H1 (cell line): ENCODE results near the gene TIMM21. TPM values are rescaled to one million over a fixed set of nuclear protein-coding genes. Genes with fewer than 3 reads are reported as not detected.

ENCODE experiments used
- CTCF ChIA-PET: fragments of 300-600 bp; sonication (Branson Sonifier 250); formaldehyde crosslinking; loops from one replicate; lab custom pipeline; 2021; ENCODE audit not compliant: partially characterized antibody; lab: Charles Lee
- POLR2A ChIA-PET: fragments of 300-600 bp; sonication (Branson Sonifier 250); formaldehyde crosslinking; loops from one replicate; lab custom pipeline; 2021; ENCODE audit warnings: inconsistent platforms; ENCODE audit not compliant: partially characterized antibody; lab: Charles Lee
- DNase-seq, 2 experiments: peaks; one replicate each; pipeline versions ENCODE4 v3.0.0 to v3.0.0-alpha.2; 2010 to 2022; ENCODE audit warnings: low spot score in 2 of 2, low read depth in 1 of 2, mixed read lengths in 1 of 2
- FAIRE-seq: peaks from 2 replicates; lab custom pipeline; 2011; peaks lifted over from hg19 to GRCh38; lab: Jason Lieb, UNC
- H2AFZ ChIP-seq: 2 replicates; pipeline ENCODE4 v1.8.1; 2012; ENCODE audit warnings: low read length, inconsistent platforms
- H2AK5ac ChIP-seq: 2 replicates; pipeline ENCODE4 v1.6.1; 2013; ENCODE audit warnings: low read depth, low read length
- H2BK120ac ChIP-seq: replicated peaks from 2 replicates; pipeline ENCODE3; 2013; ENCODE audit warnings: low read depth, low read length, inconsistent platforms
- H2BK12ac ChIP-seq: 2 replicates; pipeline ENCODE4 v1.6.1; 2013; ENCODE audit warnings: low read depth, low read length
- H2BK15ac ChIP-seq: 2 replicates; pipeline ENCODE4 v1.6.1; 2013; ENCODE audit warnings: low read length
- H2BK20ac ChIP-seq: 2 replicates; pipeline ENCODE4 v1.6.1; 2013; ENCODE audit warnings: low read length
- H2BK5ac ChIP-seq: 2 replicates; pipeline ENCODE4 v1.6.1; 2013; ENCODE audit warnings: low read depth, low read length
- H3K14ac ChIP-seq: 2 replicates; pipeline ENCODE4 v1.6.1; 2013; ENCODE audit warnings: inconsistent platforms; ENCODE audit not compliant: insufficient read length
- H3K18ac ChIP-seq: 2 replicates; pipeline ENCODE4 v1.6.1; 2013; ENCODE audit warnings: low read length; ENCODE audit errors: extremely low read depth
- H3K23ac ChIP-seq: 2 replicates; pipeline ENCODE4 v1.6.1; 2013; ENCODE audit warnings: inconsistent platforms; ENCODE audit not compliant: insufficient read length
- H3K23me2 ChIP-seq: 2 replicates; pipeline ENCODE4 v1.6.1; 2013; ENCODE audit warnings: low read depth, low read length
- H3K27ac ChIP-seq: 2 replicates; pipeline ENCODE4 v1.6.1; 2011; ENCODE audit warnings: low read depth, low read length, inconsistent platforms
- H3K27me3 ChIP-seq, 4 experiments: replicated peaks in 1 of 4; 1 replicate in 1 of 4; 2 replicates in 3 of 4; pipeline versions ENCODE4 v1.6.1 to v1.8.1; 2011 to 2013; ENCODE audit warnings: low read length in 3 of 4, mild to moderate bottlenecking in 3 of 4, inconsistent platforms in 2 of 4, mixed read lengths in 2 of 4, moderate library complexity in 1 of 4; ENCODE audit not compliant: control insufficient read depth in 3 of 4, insufficient read depth in 3 of 4; ENCODE audit errors: extremely low read depth in 1 of 4
- H3K36me3 ChIP-seq, 4 experiments: 2 replicates each; pipeline versions ENCODE4 v1.6.1 to v1.8.1; 2011 to 2013; ENCODE audit warnings: mild to moderate bottlenecking in 4 of 4, low read length in 3 of 4, moderate library complexity in 2 of 4, control low read depth in 1 of 4, inconsistent platforms in 1 of 4; ENCODE audit not compliant: insufficient read depth in 4 of 4, control insufficient read depth in 2 of 4
- H3K4ac ChIP-seq: replicated peaks from 2 replicates; pipeline ENCODE3; 2013; ENCODE audit warnings: low read length, low read depth, mixed read lengths, inconsistent platforms; ENCODE audit not compliant: insufficient read length
- H3K4me1 ChIP-seq, 4 experiments: replicated peaks in 1 of 4; 1 replicate in 1 of 4; 2 replicates in 3 of 4; pipeline versions ENCODE4 v1.6.1 to v1.8.1; 2011 to 2013; ENCODE audit warnings: low read length in 3 of 4, inconsistent platforms in 2 of 4, mixed read lengths in 1 of 4; ENCODE audit not compliant: insufficient read depth in 4 of 4, control insufficient read depth in 3 of 4
- H3K4me2 ChIP-seq, 2 experiments: 2 replicates each; pipeline versions ENCODE4 v1.6.1 to v1.8.1; 2011 to 2013; ENCODE audit warnings: low read depth in 2 of 2, low read length in 2 of 2, control low read depth in 1 of 2, inconsistent platforms in 1 of 2, mild to moderate bottlenecking in 1 of 2; ENCODE audit not compliant: insufficient read depth in 1 of 2
- H3K4me3 ChIP-seq, 4 experiments: fragments of 200-600, 300-600 bp in 1 of 4; sonication (generic), shearing (Covaris generic), sonication (Bioruptor Twin) in 1 of 4; 2 replicates each; pipeline versions ENCODE4 v1.5.1 to v1.8.1; 2011 to 2016; ENCODE audit warnings: low read length in 4 of 4, low read depth in 3 of 4, control low read depth in 2 of 4, inconsistent platforms in 2 of 4, mild to moderate bottlenecking in 2 of 4, mixed read lengths in 1 of 4, moderate library complexity in 1 of 4; ENCODE audit not compliant: insufficient read depth in 2 of 4; ENCODE audit errors: extremely low read depth in 1 of 4
- H3K56ac ChIP-seq: replicated peaks from 2 replicates; pipeline ENCODE3; 2013; ENCODE audit warnings: low read depth, mild to moderate bottlenecking, mixed read lengths, low read length, inconsistent platforms; ENCODE audit not compliant: insufficient read length
- H3K79me1 ChIP-seq: 2 replicates; pipeline ENCODE4 v1.6.1; 2013; ENCODE audit warnings: low read depth, low read length, control low read depth
- H3K79me2 ChIP-seq, 2 experiments: 2 replicates each; pipeline versions ENCODE4 v1.6.1 to v1.8.1; 2012 to 2013; ENCODE audit warnings: low read length in 2 of 2, mild to moderate bottlenecking in 2 of 2, inconsistent platforms in 1 of 2; ENCODE audit not compliant: insufficient read depth in 2 of 2, control insufficient read depth in 1 of 2
- H3K9ac ChIP-seq, 4 experiments: replicated peaks in 1 of 4; 1 replicate in 1 of 4; 2 replicates in 3 of 4; pipeline versions ENCODE4 v1.6.1 to v1.8.1; 2011 to 2013; ENCODE audit warnings: low read depth in 3 of 4, low read length in 3 of 4, control low read depth in 2 of 4, mild to moderate bottlenecking in 2 of 4, moderate library complexity in 2 of 4, inconsistent platforms in 1 of 4; ENCODE audit errors: extremely low read depth in 1 of 4
- H3K9me3 ChIP-seq, 2 experiments: 2 replicates each; pipeline versions ENCODE4 v1.6.1 to v1.8.1; 2012 to 2013; ENCODE audit warnings: mild to moderate bottlenecking in 2 of 2, moderate library complexity in 2 of 2, control low read depth in 1 of 2, inconsistent platforms in 1 of 2, low read depth in 1 of 2, low read length in 1 of 2, mixed read lengths in 1 of 2; ENCODE audit not compliant: insufficient read depth in 2 of 2
- H4K20me1 ChIP-seq, 2 experiments: replicated peaks in 1 of 2; 2 replicates each; pipeline versions ENCODE3 to v1.8.1; 2011 to 2013; ENCODE audit warnings: inconsistent platforms in 2 of 2, low read length in 2 of 2, mild to moderate bottlenecking in 1 of 2; ENCODE audit not compliant: insufficient read depth in 2 of 2, control insufficient read depth in 1 of 2
- H4K5ac ChIP-seq: 2 replicates; pipeline ENCODE4 v1.6.1; 2013; ENCODE audit warnings: low read length, low read depth, mixed read lengths, inconsistent platforms; ENCODE audit not compliant: insufficient read length
- H4K8ac ChIP-seq: 2 replicates; pipeline ENCODE4 v1.8.0; 2013; ENCODE audit warnings: mild to moderate bottlenecking, moderate library complexity, low read length, inconsistent platforms; ENCODE audit not compliant: insufficient read depth; ENCODE audit errors: extremely low read depth
- H4K91ac ChIP-seq: replicated peaks from 2 replicates; pipeline ENCODE3; 2013; ENCODE audit warnings: low read length, mixed read lengths, inconsistent platforms; ENCODE audit not compliant: insufficient read length
- CEBPB ChIP-seq: IDR thresholded peaks from 2 replicates; pipeline ENCODE4 v1.6.1; 2012; ENCODE audit warnings: low read depth, low read length
- CHD2 ChIP-seq: IDR thresholded peaks from 2 replicates; pipeline ENCODE4 v1.6.1; 2012; ENCODE audit warnings: low read length, improper control_type of control experiment
- CTCF ChIP-seq, 3 experiments: IDR thresholded peaks; 1 replicate in 2 of 3; 2 replicates in 1 of 3; pipeline versions ENCODE4 v1.5.1 to v1.6.1; 2011; ENCODE audit warnings: low read length in 3 of 3, mild to moderate bottlenecking in 3 of 3, inconsistent platforms in 2 of 3, low read depth in 1 of 3, moderate library complexity in 1 of 3; ENCODE audit not compliant: insufficient read depth in 1 of 3; ENCODE audit errors: control extremely low read depth in 1 of 3
- MAFK ChIP-seq: IDR thresholded peaks from 2 replicates; pipeline ENCODE4 v1.6.1; 2012; ENCODE audit warnings: low read depth, mild to moderate bottlenecking, improper control_type of control experiment, low read length
- SAP30 ChIP-seq: fragments of 300-600 bp; sonication (generic); IDR thresholded peaks from 2 replicates; pipeline ENCODE4 v1.7.1; 2012; ENCODE audit warnings: low read length, moderate library complexity, mild to moderate bottlenecking, inconsistent platforms; ENCODE audit not compliant: insufficient read depth, insufficient replicate concordance
- YY1 ChIP-seq: IDR thresholded peaks from 2 replicates; pipeline ENCODE4 v1.6.1; 2011; ENCODE audit warnings: low read depth, mild to moderate bottlenecking, low read length
- WGBS, 2 experiments: shearing (Covaris generic) in 1 of 2; methylation state at CpG; one replicate each; pipeline versions ENCODE4 v1.1.6 to v1.1.7; 2013 to 2015; ENCODE audit warnings: low lambda C conversion rate in 2 of 2, mixed read lengths in 2 of 2, inconsistent platforms in 1 of 2, low coverage in 1 of 2, missing lambda C conversion rate in 1 of 2; ENCODE audit not compliant: insufficient replicate concordance in 2 of 2, insufficient coverage in 1 of 2, insufficient read length in 1 of 2; ENCODE audit errors: extremely low coverage in 1 of 2, missing lambda C conversion rate in 1 of 2; 5-methylcytosine and 5-hydroxymethylcytosine counted together
- polyA plus RNA-seq, 7 experiments: library from polyadenylated mRNA; depleted of rRNA in 3 of 7; stranded (reverse) in 5 of 7; unstranded in 2 of 7; fragments of >200 nt in 5 of 7; fragments of 200-250 nt in 2 of 7; gene quantifications; 1 replicate in 5 of 7; 2 replicates in 1 of 7; 4 replicates in 1 of 7; pipeline versions ENCODE4 v1.2.1 to v1.2.3, GENCODE V29; 2011 to 2013; ENCODE audit warnings: missing spikeins in 2 of 7, mixed read lengths in 2 of 7
- total RNA-seq: library from RNA; stranded (reverse); fragmentation: NEBNext Ultra II Directional; extraction: Animal tissue kit (Norgen Biotek cat#: 25700); gene quantifications from 2 replicates; pipeline ENCODE4 v1.2.1, GENCODE V29; 2021

Gene TIMM21
- total and polyA plus RNA-seq, 2 of the 8 experiments (the other 6 are each of a cell fraction or from before 2014, with no cell fraction given), result 27.9 to 43.8 TPM

- no peak for DNase-seq
- Histone ChIP-seq H4K20me1 (peaks cover 2 to 5% of the 10 kb centered on the region in 2 experiments), H3K23ac (no peak overlapping the region), H3K27ac (no peak overlapping the region), H2BK15ac (no peak overlapping the region), H3K4me2 (no peak overlapping the region), H3K79me1 (peaks cover 11% of the 10 kb centered on the region), H2AFZ (no peak overlapping the region), H2BK120ac (no peak overlapping the region), H3K4ac (no peak overlapping the region), H2BK20ac (no peak overlapping the region), H2AK5ac (no peak overlapping the region), H3K23me2 (0 out of 2 replicates have a peak, but pooled peaks cover 2% of the 10 kb centered on the region), H3K27me3 (no peaks in the 10 kb centered on the region), H3K18ac (no peak overlapping the region), H4K91ac (no peak overlapping the region), H2BK5ac (no peak overlapping the region), H3K36me3 (peaks cover 0 to 39% (median 25%) of the 10 kb centered on the region in 4 experiments; a peak in 7 of 8 replicates), H3K56ac (no peak overlapping the region), H3K9ac (no peak overlapping the region), H3K4me3 (no peak overlapping the region), H3K79me2 (peaks cover 11 to 53% of the 10 kb centered on the region in 2 experiments), H3K4me1 (peaks cover 0 to 6% (median under 1%) of the 10 kb centered on the region in 4 experiments; a peak in 4 of 7 replicates), H2BK12ac (no peak overlapping the region), H4K8ac (no peak overlapping the region), H3K9me3 (no peaks in the 10 kb centered on the region), H4K5ac (no peak overlapping the region), H3K14ac (no peak overlapping the region)
- POLR2A ChIA-PET, result interaction anchor here (1.5 kb wide), 1 partner anchor 13 kb away, joined by 4 read pairs; no protein-coding TSS in a partner anchor
- CTCF ChIA-PET, result interaction anchor here (0.6 to 3.3 kb wide), 11 partner anchors 9 to 211 kb away, joined by 3 to 30 read pairs (median 6); no protein-coding TSS in a partner anchor
- 91% methylated on average over 4 of the region's 4 CpGs; no CpG with 5 or more reads in 1 of the 2 experiments for WGBS, 2 experiments
- TF ChIP-seq MAFK (no peak), CEBPB (no peak), SAP30 (no peak), CHD2 (no peak), YY1 (no peak), CTCF (IDR thresholded peaks at IDR 0.05; ENCODE audit: control extremely low read depth in 1 of 3, insufficient read depth in 1 of 3, low read depth in 1 of 3, low read length in 3 of 3) (no peak)
- FAIRE-seq, result no peak
Observed at GRCh38 chr18:74153793-74154192, 5.5 kb downstream of the TIMM21 start.
